Rectal smooth muscle tissue (tissue), 1 donor: ENCODE measurements around the gene UROS.

Experiments used
- H3K27ac ChIP-seq: one replicate; pipeline ENCODE4 v1.7.0; 2013; ENCODE audit warnings: low read depth, low read length, inconsistent platforms
- H3K27me3 ChIP-seq: one replicate; pipeline ENCODE4 v1.7.0; 2013; ENCODE audit warnings: low read length; ENCODE audit not compliant: control insufficient read depth, insufficient read depth
- H3K36me3 ChIP-seq: one replicate; pipeline ENCODE4 v1.7.0; 2013; ENCODE audit warnings: low read length; ENCODE audit not compliant: control insufficient read depth, insufficient read depth
- H3K4me1 ChIP-seq: one replicate; pipeline ENCODE4 v1.7.0; 2013; ENCODE audit warnings: low read length; ENCODE audit not compliant: control insufficient read depth, insufficient read depth
- H3K4me3 ChIP-seq: one replicate; pipeline ENCODE4 v1.7.0; 2013; ENCODE audit warnings: low read length
- H3K9ac ChIP-seq: one replicate; pipeline ENCODE4 v1.7.0; 2013; ENCODE audit warnings: low read length

UROS gene

DNA sequence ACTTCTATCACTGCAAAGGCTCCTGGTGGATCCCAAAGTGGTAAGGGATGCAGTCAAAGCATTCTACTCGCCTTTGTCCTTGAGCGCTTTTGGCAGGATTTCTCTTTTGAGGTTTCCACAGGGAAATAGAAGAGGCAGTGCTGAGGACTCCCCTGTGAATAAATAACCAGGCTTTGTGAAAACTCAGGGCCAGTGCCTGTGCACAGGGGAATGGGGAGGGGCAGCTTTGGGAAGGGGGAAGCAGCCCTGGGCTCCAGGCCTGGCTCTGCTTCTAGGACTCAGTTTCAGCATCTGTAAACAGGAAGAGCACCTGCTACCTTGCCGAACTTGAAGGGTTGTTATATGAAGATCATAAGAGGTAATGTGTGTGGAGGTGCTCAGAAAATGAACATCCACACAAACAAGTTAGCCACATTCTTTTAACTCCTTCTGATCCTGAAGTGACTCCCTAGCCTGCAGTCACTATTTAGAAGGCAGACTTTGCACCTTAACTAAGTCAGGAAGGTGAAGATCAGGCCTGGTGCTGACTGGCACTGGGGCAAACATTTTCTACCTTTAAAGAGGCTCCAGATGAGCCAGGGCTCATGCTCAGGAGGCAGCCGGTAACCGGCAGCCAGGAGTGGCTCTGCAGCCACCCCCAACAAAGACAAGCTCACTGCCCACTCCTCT is 24.9 kb downstream of the UROS start:
- Histone ChIP-seq H3K36me3 (peaks cover 6% of the 10 kb centered on the region), H3K27ac (no peak overlapping the region), H3K4me1 (no peaks in the 10 kb centered on the region), H3K27me3 (no peaks in the 10 kb centered on the region), H3K9ac (no peak overlapping the region), H3K4me3 (no peak overlapping the region)

DNA sequence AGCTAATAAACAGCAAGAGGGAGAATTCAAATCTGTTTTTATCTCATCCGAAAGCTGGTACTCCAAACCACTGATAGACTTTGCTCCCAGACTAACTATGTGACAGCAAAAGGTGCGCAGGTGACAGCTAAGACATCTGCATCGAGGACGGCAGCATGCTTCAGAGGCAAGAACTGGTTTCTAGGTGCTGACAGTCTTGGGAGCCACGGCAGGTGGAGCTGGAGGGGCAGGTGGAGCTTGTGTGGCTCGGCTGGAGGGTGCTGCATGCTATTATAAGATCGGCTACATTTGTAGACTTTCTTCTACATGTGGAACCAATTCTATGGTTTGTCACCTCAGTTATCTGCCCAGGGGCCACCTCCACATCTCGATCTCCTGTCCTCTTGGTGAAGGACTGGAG is 25.6 kb downstream of the UROS start:
- Histone ChIP-seq H3K4me3 (no peak overlapping the region), H3K27me3 (no peaks in the 10 kb centered on the region), H3K9ac (no peak overlapping the region), H3K27ac (no peak overlapping the region), H3K36me3 (peaks cover 11% of the 10 kb centered on the region), H3K4me1 (no peaks in the 10 kb centered on the region)

DNA sequence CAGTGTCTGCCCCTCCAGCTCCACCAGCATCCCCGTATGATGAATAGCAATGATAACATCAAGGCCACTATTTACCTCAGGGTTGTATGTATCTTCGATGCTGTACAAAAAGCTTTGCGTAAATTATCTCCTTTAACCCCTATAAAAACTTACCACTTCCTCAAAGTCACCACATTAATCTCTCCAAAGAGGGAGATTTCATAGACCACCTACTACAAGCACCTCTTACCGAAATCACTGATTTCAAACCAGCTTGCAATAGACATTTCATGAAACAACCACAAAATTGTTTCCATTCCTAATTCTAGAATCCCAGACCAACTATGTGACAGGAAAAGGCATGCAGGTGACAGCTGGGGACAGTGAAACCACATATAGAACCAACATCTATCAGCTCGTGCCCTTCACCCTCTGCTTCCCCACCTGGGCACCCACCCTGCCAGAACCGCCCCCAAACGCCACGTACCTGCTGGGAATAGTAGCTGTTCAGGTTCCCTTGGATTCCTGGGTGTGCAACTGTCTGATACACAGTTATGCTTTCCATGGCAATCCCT is 27.3 kb downstream of the UROS start:
- H3K9ac ChIP-seq = no peak overlapping the region
- no peaks in the 10 kb centered on the region for H3K4me1 ChIP-seq
- peaks cover 15% of the 10 kb centered on the region for H3K36me3 ChIP-seq
- no peak overlapping the region for H3K4me3 ChIP-seq
- H3K27ac ChIP-seq = no peak overlapping the region
- no peaks in the 10 kb centered on the region for H3K27me3 ChIP-seq

GRCh38 chr10:125795128-125795527 is 27.9 kb downstream of the UROS start:
- no peaks in the 10 kb centered on the region for H3K27me3 ChIP-seq
- no peak overlapping the region for H3K27ac ChIP-seq
- no peaks in the 10 kb centered on the region for H3K4me1 ChIP-seq
- H3K36me3 ChIP-seq = peaks cover 15% of the 10 kb centered on the region
- no peak overlapping the region for H3K4me3 ChIP-seq
- no peak overlapping the region for H3K9ac ChIP-seq

DNA sequence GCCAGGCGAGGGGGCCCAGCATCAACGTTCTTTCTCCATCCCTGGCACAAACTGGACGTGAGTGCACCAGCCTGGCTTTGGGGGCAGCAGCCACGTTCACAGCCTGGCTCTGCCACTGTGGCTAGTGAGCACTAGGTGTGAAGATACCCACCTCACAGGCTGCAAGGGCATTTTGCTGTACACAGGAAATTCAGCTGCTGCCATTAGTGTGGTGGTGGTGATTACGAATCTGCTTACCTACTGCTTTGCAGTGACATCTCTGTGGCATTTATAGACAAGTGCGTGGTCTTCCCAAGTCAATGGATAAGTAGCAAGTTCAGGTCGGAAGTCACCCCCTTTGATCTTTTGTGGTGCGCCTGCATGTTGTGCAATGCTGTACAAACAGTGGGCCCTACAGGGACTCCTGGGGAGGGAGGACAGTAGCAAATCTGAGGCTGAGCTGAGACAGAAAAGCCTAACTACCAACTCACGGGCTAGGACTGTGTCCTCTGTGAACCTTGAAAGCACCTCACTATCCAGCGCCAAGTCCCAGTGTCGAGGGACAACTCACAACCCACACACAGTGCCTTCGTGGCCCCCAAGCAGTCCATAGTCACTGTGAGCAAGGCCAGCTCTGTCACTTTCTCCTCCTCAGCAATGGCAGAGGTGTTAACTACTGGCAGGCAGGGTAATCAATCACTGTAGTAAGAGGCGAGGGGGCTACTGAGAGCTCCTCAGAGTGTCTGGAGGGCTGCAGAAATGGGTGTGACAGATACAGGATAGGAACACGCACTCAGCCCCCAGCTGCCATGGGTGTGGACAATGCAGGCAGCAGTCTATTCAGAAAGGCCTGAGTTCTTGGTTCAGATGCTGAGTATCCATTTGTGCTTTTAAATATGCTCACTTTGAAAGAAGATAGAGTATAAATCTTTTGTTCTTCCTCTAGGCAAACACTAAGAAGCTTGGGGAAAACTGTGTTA is 30.4 kb downstream of the UROS start:
- Histone ChIP-seq H3K9ac (no peak overlapping the region), H3K4me3 (no peak overlapping the region), H3K27ac (no peak overlapping the region), H3K27me3 (no peaks in the 10 kb centered on the region), H3K4me1 (no peaks in the 10 kb centered on the region), H3K36me3 (peaks cover 20% of the 10 kb centered on the region)

DNA sequence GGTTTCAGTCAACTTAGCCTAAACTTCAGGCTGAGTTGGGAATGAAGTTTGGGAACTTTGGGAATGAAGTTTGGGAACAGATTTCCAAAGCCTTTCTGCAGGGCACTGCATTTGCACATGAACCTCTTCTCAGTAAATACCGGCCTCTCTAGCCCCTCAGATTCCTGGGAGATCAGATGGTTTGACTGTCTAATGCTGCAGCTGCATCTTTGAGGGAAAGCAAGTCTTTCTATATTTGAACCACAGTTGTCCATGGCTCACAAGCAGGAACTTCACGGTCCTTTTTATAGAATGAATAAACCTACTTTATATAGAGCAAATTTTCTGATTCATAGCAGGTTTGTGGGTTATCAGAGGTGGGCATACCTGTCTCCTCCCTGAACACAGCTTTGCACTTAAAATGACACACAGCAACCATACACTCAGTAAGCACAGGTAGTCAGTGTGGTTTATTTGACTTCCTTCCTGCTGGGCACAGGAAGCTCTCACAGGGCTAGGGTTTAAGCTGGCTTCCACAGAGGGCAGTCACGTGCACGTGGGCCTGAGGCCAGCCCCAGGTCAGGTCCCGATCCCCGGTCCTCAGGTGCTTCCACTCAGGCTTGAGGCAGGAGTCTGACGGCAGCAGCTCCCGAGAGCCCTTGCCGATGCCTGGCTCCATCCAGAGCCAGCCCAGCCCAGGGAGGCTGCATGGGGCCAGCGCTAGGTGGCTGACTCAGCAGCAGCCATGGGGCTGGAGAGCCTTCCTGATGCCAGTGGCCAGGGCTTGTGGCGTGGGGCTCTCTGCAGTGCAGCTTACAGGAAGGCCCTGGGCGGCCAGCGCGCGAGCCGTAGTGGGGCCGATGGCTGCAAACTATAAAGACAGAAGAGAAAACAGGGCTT is 34.7 kb downstream of the UROS start:
- H3K27ac ChIP-seq = no peak overlapping the region
- no peaks in the 10 kb centered on the region for H3K27me3 ChIP-seq
- H3K9ac ChIP-seq = no peak overlapping the region
- H3K4me1 ChIP-seq = no peaks in the 10 kb centered on the region
- no peak overlapping the region for H3K4me3 ChIP-seq
- peaks cover 14% of the 10 kb centered on the region for H3K36me3 ChIP-seq

DNA sequence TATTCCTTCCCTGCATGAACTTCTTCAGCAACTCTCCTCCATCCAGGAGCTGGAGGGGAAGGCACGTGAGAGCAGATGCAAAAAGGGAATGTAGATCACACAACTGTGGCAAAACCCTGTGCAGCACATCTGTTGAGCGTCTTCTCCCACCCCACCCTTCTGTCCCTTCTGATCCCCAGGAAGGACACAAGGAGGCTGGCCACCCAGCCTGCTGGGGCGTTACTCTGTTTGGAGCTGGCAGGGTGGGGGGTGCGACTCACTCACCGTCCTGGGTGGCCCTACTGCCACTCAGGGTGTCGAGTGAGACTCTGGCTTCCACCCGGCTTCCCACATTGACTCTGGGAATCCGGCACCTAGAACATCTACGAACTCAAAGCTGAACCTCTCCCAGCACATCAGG is 37.3 kb downstream of the UROS start:
- H3K4me1 ChIP-seq = no peaks in the 10 kb centered on the region
- no peak overlapping the region for H3K4me3 ChIP-seq
- peaks cover 5% of the 10 kb centered on the region for H3K36me3 ChIP-seq
- no peak overlapping the region for H3K9ac ChIP-seq
- H3K27me3 ChIP-seq = no peaks in the 10 kb centered on the region
- H3K27ac ChIP-seq = no peak overlapping the region

- Histone ChIP-seq H3K4me3 (no peak overlapping the region), H3K27me3 (no peaks in the 10 kb centered on the region), H3K4me1 (no peaks in the 10 kb centered on the region), H3K9ac (no peak overlapping the region), H3K36me3 (peaks cover 4% of the 10 kb centered on the region), H3K27ac (no peak overlapping the region)
Measured at GRCh38 chr10:125783957-125784356, 39.1 kb downstream of the UROS start.

DNA sequence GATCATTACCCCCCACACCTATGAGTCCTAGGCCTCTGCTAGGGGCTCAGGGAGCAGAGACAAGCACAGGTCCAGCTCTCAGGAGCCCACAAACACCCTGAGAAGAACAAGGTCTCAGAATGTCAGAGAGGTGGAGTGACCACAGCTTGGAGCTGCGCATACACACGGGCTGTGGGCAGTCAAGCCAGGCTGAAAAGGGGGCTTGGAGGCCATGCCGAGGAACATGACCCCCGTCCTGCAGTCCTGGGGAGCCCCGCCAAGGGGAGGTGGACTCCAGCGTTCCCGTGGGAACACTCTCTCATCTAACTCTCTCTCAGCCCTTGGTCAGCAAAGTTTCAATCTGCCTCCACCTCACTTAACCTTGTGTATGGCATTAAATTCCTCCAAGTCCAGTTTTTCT is 39.6 kb downstream of the UROS start:
- Histone ChIP-seq H3K9ac (no peak overlapping the region), H3K27ac (no peak overlapping the region), H3K36me3 (no peaks in the 10 kb centered on the region), H3K27me3 (no peaks in the 10 kb centered on the region), H3K4me3 (no peak overlapping the region), H3K4me1 (no peaks in the 10 kb centered on the region)

- Histone ChIP-seq H3K27me3 (no peaks in the 10 kb centered on the region), H3K9ac (no peak overlapping the region), H3K27ac (no peak overlapping the region), H3K4me1 (no peaks in the 10 kb centered on the region), H3K4me3 (no peak overlapping the region), H3K36me3 (no peaks in the 10 kb centered on the region)
Measured at GRCh38 chr10:125782616-125783015, 40.4 kb downstream of the UROS start.

GRCh38 chr10:125782054-125782453 is 41.0 kb downstream of the UROS start:
- Histone ChIP-seq H3K4me3 (no peak overlapping the region), H3K4me1 (no peaks in the 10 kb centered on the region), H3K27ac (no peak overlapping the region), H3K9ac (no peak overlapping the region), H3K27me3 (no peaks in the 10 kb centered on the region), H3K36me3 (no peaks in the 10 kb centered on the region)

DNA sequence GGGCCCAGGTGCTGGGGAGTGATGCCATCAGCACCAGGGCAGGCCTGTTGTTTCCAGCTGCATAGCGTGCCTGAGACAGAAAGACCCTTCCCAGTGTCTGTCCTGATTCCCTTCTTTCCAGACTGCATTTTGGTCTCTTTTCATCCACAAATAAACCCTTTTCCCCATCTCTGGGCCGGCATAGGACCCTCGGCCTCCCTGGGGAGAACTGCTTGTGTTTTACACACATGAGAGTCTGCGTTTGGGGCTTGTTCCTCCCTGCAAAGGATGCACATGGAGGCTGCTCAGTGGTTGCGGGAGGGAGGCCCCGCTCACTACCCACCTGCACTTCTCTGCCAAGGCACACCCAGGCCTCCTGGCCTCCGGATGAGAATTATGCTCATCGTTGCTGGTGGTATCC is 41.7 kb downstream of the UROS start:
- H3K36me3 ChIP-seq = no peaks in the 10 kb centered on the region
- no peak overlapping the region for H3K9ac ChIP-seq
- no peaks in the 10 kb centered on the region for H3K4me1 ChIP-seq
- H3K27me3 ChIP-seq = no peaks in the 10 kb centered on the region
- no peak overlapping the region for H3K27ac ChIP-seq
- H3K4me3 ChIP-seq = no peak overlapping the region
